ENCODE measurements around the gene GOLGA8M.
"Not testable (repeated sequence)": the region's sequence is repeated elsewhere in the genome, so short reads cannot be mapped to it uniquely, and the experiment has no call there.

Gene GOLGA8M

GRCh38 chr15:28673533-28673932 lies 38.7 kb downstream of the GOLGA8M start:
- not testable (repeated sequence) for DNase-seq (ENCODE audit: extremely low read depth, low read depth)

GRCh38 chr15:28672122-28672521 lies 40.1 kb downstream of the GOLGA8M start:
- DNase-seq (ENCODE audit: extremely low read depth, low read depth): not testable (repeated sequence)

DNA sequence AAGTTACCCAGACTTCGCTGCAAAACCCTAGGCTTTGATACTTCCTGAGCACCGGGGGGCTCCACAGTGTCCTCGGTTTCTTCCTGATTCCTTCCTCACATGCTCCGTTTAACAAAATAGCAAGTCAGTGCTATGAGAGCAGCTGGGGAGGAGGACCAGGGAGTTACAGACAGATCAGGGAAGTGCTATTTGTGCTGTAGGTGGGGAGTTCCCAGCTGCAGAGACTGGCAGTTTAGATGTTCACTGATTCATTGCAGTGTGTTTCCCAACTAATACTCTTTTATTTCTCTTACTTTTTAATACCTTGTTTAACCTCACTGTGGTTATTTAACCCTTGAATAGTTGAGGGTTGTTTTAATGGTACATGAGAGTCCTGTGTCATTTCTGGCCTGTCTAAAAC lies 45.8 kb downstream of the GOLGA8M start:
- not testable (repeated sequence) for DNase-seq (ENCODE audit: extremely low read depth, low read depth)

GRCh38 chr15:28664575-28664974 lies 47.6 kb downstream of the GOLGA8M start:
- not testable (repeated sequence) for DNase-seq (ENCODE audit: extremely low read depth, low read depth)

DNA sequence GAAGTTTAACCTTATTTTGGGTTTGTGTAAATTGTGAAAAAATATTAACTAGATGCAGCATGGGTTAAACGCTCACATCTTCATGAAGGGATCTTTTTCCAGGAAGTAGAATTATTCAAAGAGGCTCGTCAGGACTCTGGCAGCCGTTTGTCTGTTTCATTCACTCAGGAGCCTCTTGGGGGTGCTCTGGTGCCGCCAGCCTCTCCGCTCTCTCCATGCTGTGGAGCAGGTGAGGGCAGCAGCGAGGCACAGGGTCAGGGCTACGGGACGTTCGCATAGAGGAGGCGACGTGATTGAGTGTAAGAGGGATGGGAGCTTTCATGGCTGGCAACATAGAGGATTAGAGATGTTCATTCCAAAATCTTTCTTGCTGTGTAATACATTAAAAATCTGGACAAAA lies 48.5 kb downstream of the GOLGA8M start:
- not testable (repeated sequence) for DNase-seq (ENCODE audit: extremely low read depth, low read depth)

- not testable (repeated sequence) for DNase-seq (ENCODE audit: extremely low read depth, low read depth)
These were observed 51.5 kb downstream of the GOLGA8M start for GRCh38 chr15:28660750-28661149.

DNA sequence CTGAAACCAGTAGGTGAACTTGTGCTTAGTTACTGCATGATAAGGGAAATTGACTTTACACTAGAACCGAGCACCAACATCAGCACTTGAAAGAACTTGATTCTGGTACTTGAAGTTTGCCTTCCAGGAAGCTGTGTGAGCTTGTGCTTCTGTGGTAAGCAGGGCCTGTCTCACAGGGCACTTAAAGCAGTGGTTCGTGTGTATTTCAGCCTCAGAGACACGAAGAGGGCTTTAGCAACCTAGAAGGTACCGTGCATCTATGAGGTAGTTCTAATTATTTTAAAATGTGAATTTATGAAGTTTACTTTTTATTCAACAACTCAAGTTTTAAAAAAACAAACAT lies 56.2 kb downstream of the GOLGA8M start:
- not testable (repeated sequence) for DNase-seq (ENCODE audit: extremely low read depth, low read depth)

GRCh38 chr15:28655329-28656017 lies 56.7 kb downstream of the GOLGA8M start:
- DNase-seq (ENCODE audit: extremely low read depth, low read depth): not testable (repeated sequence)

- DNase-seq (ENCODE audit: extremely low read depth, low read depth): not testable (repeated sequence)
These were observed 58.0 kb downstream of the GOLGA8M start for GRCh38 chr15:28654194-28654593.

DNA sequence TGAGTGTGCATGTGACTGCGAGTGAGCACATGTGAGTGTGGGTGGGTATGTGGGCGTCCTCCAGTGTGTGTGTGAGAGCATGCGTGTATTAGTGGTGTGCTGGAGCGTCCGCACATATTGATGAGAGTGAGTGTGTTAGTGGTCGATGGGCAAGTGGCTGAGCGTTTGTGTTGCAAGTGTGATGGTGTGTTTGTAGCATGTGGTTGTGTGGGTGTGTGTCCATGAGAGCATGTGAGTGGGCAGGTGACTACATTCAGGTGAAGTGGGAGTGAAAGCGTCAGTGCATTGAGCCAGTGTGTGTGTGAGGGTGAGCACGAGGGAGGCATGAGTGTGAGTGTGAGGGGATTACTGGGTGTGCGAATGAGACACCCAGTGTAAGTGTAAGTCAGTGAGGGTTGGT lies 59.7 kb downstream of the GOLGA8M start:
- not testable (repeated sequence) for DNase-seq (ENCODE audit: extremely low read depth, low read depth)
